HPDE6-E6E7 (cell line): ENCODE measurements around the gene LIPK.
"Not testable (repeated sequence)": the region's sequence is repeated elsewhere in the genome, so short reads cannot be mapped to it uniquely, and the experiment has no call there.

Source experiments
- DNase-seq: peaks from one replicate; pipeline ENCODE4 v3.0.0; 2011; ENCODE audit warnings: missing footprints; ENCODE audit errors: extremely low spot score

Gene LIPK

GRCh38 chr10:88715517-88715916 lies 9.5 kb downstream of the LIPK start:
- no peak for DNase-seq

- no peak for DNase-seq
These were observed 15.3 kb downstream of the LIPK start for GRCh38 chr10:88721392-88721791.

GRCh38 chr10:88725798-88726197 lies 19.7 kb downstream of the LIPK start:
- no peak for DNase-seq

- no peak for DNase-seq
These were observed 22.2 kb downstream of the LIPK start for GRCh38 chr10:88728107-88728763.

GRCh38 chr10:88730864-88731263 lies 24.8 kb downstream of the LIPK start:
- DNase-seq = no peak

- DNase-seq = no peak
These were observed 25.2 kb downstream of the LIPK start for GRCh38 chr10:88731296-88731695.

- no peak for DNase-seq
These were observed 27.2 kb downstream of the LIPK start for GRCh38 chr10:88733215-88733614.

- DNase-seq = peak; percentile 10
These were observed 29.6 kb downstream of the LIPK start for GRCh38 chr10:88735661-88736060.

- not testable (repeated sequence) for DNase-seq
These were observed 35.9 kb downstream of the LIPK start for GRCh38 chr10:88741921-88742320.

- no peak for DNase-seq
These were observed 36.4 kb downstream of the LIPK start for GRCh38 chr10:88742448-88742847.

- no peak for DNase-seq
These were observed 38.0 kb downstream of the LIPK start for GRCh38 chr10:88744002-88744401.

- DNase-seq = no peak
These were observed 39.6 kb downstream of the LIPK start for GRCh38 chr10:88745633-88746032.

GRCh38 chr10:88754287-88754686 lies 48.2 kb downstream of the LIPK start:
- no peak for DNase-seq

GRCh38 chr10:88755753-88756152 lies 49.7 kb downstream of the LIPK start:
- DNase-seq = no peak

GRCh38 chr10:88756660-88757059 lies 50.6 kb downstream of the LIPK start:
- DNase-seq = no peak

GRCh38 chr10:88759366-88760101 lies 53.5 kb downstream of the LIPK start, which contains the start of gene LIPN:
Gene LIPN (plus strand): TSS chr10:88760020. CDS start chr10:88761406, 1,386 bp downstream.
- peak; percentile 1 for DNase-seq

- no peak for DNase-seq
These were observed 56.9 kb downstream of the LIPK start for GRCh38 chr10:88762906-88763305.

GRCh38 chr10:88763441-88763840 lies 57.4 kb downstream of the LIPK start:
- DNase-seq = no peak

- DNase-seq = no peak
These were observed 58.1 kb downstream of the LIPK start for GRCh38 chr10:88764110-88764509.

- no peak for DNase-seq
These were observed 59.8 kb downstream of the LIPK start for GRCh38 chr10:88765816-88766215.

- DNase-seq = no peak
These were observed 63.3 kb downstream of the LIPK start for GRCh38 chr10:88769384-88769783.

GRCh38 chr10:88781206-88781605 lies 75.2 kb downstream of the LIPK start:
- no peak for DNase-seq

- no peak for DNase-seq
These were observed 76.2 kb downstream of the LIPK start for GRCh38 chr10:88782222-88782621.
